Upper lobe of left lung (tissue), 4 donors: Measurements from ENCODE around the gene SLC22A13.

Source experiments
- CTCF ChIP-seq, 6 experiments: fragments of 450-650 bp in 4 of 6; fragments of 200-600 bp in 2 of 6; sonication (generic) in 2 of 6; IDR thresholded peaks; one replicate each; pipeline ENCODE4 v1.5.1; 2016 to 2019; ENCODE audit warnings: antibody characterized with exemption in 6 of 6
- EP300 ChIP-seq, 4 donors: sonication (generic); formaldehyde crosslinking; IDR thresholded peaks; one replicate each; pipeline ENCODE4 v1.5.1; 2017; ENCODE audit warnings: antibody characterized with exemption in 4 of 4, control low read depth in 2 of 4
- POLR2A ChIP-seq, 4 donors: fragments of 450-650 bp; IDR thresholded peaks; one replicate each; pipeline ENCODE4 v1.5.1; 2016 to 2017; ENCODE audit warnings: antibody characterized with exemption in 4 of 4, mild to moderate bottlenecking in 2 of 4

GRCh38 chr3:38227989-38228388 is 37.6 kb upstream of the SLC22A13 start:
- TF ChIP-seq CTCF (IDR thresholded peaks at IDR 0.05) = no peak
- TF ChIP-seq POLR2A (IDR thresholded peaks at IDR 0.05) = no peak
- TF ChIP-seq EP300 (IDR thresholded peaks at IDR 0.05) = no peak
